Measurements from ENCODE around the gene SMIM7. TPM values are rescaled to one million over a fixed set of nuclear protein-coding genes. Genes with fewer than 3 reads are reported as not detected.
"Not testable (repeated sequence)": the region's sequence is repeated elsewhere in the genome, so short reads cannot be mapped to it uniquely, and the experiment has no call there.

SMIM7 gene
- total and polyA plus RNA-seq, 8 donors, result 35.9 to 224 (median 89.6) TPM

- Histone ChIP-seq H3K9me3 (no peaks in the 10 kb centered on the region), H3K36me3 (peaks cover 0 to 11% (median 3%) of the 10 kb centered on the region in 4 donors), H3K27me3 (no peaks in the 10 kb centered on the region), H3K4me3 (no peak overlapping the region), H3K27ac (no peak overlapping the region), H3K4me1 (peaks cover 0 to 7% (median 2%) of the 10 kb centered on the region in 4 donors)
- TF ChIP-seq EP300 (IDR thresholded peaks at IDR 0.05) (no peak), POLR2AphosphoS5 (IDR thresholded peaks at IDR 0.05) (no peak), POLR2A (IDR thresholded peaks at IDR 0.05) (no peak), CTCF (IDR thresholded peaks at IDR 0.05) (no peak)
- 79 to 89% (median 87%) methylated on average over 12 of the region's 12 CpGs for WGBS, 5 donors
- no peak for DNase-seq
- intact Hi-C loops (cut with DNase I; ENCODE audit: low total_unique reads), result no loop called here
Observed at GRCh38 chr19:16671652-16672274, 11.8 kb upstream of the SMIM7 start.

- H3K9me3 ChIP-seq, result no peaks in the 10 kb centered on the region
- no peak for DNase-seq
- no peaks in the 10 kb centered on the region for H3K27me3 ChIP-seq
- peaks cover 0 to 11% (median 3%) of the 10 kb centered on the region in 4 donors for H3K36me3 ChIP-seq
- no peak overlapping the region for H3K4me3 ChIP-seq
- H3K4me1 ChIP-seq, result no peaks in the 10 kb centered on the region
- H3K27ac ChIP-seq, result no peak overlapping the region
- intact Hi-C loops (cut with DNase I; ENCODE audit: low total_unique reads), result no loop called here
- TF ChIP-seq EP300 (IDR thresholded peaks at IDR 0.05), result no peak
- no peak for TF ChIP-seq POLR2A (IDR thresholded peaks at IDR 0.05)
- no peak for TF ChIP-seq POLR2AphosphoS5 (IDR thresholded peaks at IDR 0.05)
- no peak for TF ChIP-seq CTCF (IDR thresholded peaks at IDR 0.05)
- WGBS, 5 donors, result 92 to 97% (median 95%) methylated on average over 12 to 13 of the region's 13 CpGs
Observed at GRCh38 chr19:16670291-16670690, 10.3 kb upstream of the SMIM7 start.

- Histone ChIP-seq H3K4me1 (peaks cover 0 to 13% (median 5%) of the 10 kb centered on the region in 4 donors), H3K36me3 (peaks cover 0 to 11% (median 3%) of the 10 kb centered on the region in 4 donors)
- intact Hi-C loops (cut with DNase I; ENCODE audit: low total_unique reads); H3K27ac ChIP-seq; H3K27me3 ChIP-seq; H3K4me3 ChIP-seq; H3K9me3 ChIP-seq; DNase-seq: not testable (repeated sequence)
- WGBS, 5 donors, result 91 to 95% (median 95%) methylated on average over 4 of the region's 4 CpGs
Observed at GRCh38 chr19:16668702-16669101, 8.8 kb upstream of the SMIM7 start.

- H3K27me3 ChIP-seq, result no peaks in the 10 kb centered on the region
- intact Hi-C loops (cut with DNase I; ENCODE audit: low total_unique reads), result no loop called here
- TF ChIP-seq POLR2AphosphoS5 (IDR thresholded peaks at IDR 0.05) (no peak), EP300 (IDR thresholded peaks at IDR 0.05) (no peak), CTCF (IDR thresholded peaks at IDR 0.05) (no peak)
- WGBS, 5 donors, result 92 to 99% (median 97%) methylated on average over 5 of the region's 5 CpGs
- peaks cover 0 to 19% (median 9%) of the 10 kb centered on the region in 4 donors for H3K4me1 ChIP-seq
- DNase-seq, result no peak
- no peak overlapping the region for H3K27ac ChIP-seq
- peaks cover 0 to 11% (median 3%) of the 10 kb centered on the region in 4 donors for H3K36me3 ChIP-seq
- no peak overlapping the region for H3K4me3 ChIP-seq
- H3K9me3 ChIP-seq, result no peaks in the 10 kb centered on the region
Observed at GRCh38 chr19:16668176-16668575, 8.2 kb upstream of the SMIM7 start.

- peak overlapping the region; percentile 74 to 89 (median 78) for H3K4me3 ChIP-seq
- H3K4me1 ChIP-seq, result peaks cover 33 to 74% (median 56%) of the 10 kb centered on the region in 4 donors
- peak; percentile 33 to 56 for DNase-seq
- H3K36me3 ChIP-seq, result peaks cover 16 to 23% (median 20%) of the 10 kb centered on the region in 4 donors
- no peaks in the 10 kb centered on the region for H3K9me3 ChIP-seq
- intact Hi-C loops (cut with DNase I; ENCODE audit: low total_unique reads), result no loop called here
- WGBS, 5 donors, result 1 to 3% (median 2%) methylated on average over 28 to 31 of the region's 31 CpGs
- TF ChIP-seq POLR2AphosphoS5 (IDR thresholded peaks at IDR 0.05), result no peak
- TF ChIP-seq POLR2A (IDR thresholded peaks at IDR 0.05), result no peak
- no peak for TF ChIP-seq CTCF (IDR thresholded peaks at IDR 0.05)
- no peak for TF ChIP-seq EP300 (IDR thresholded peaks at IDR 0.05)
- H3K27me3 ChIP-seq, result no peaks in the 10 kb centered on the region
- H3K27ac ChIP-seq, result peak overlapping the region; percentile 85 to 96 (median 93)
Observed at GRCh38 chr19:16661480-16662034, 1.6 kb upstream of the SMIM7 start.

Data from stomach (tissue), 9 donors.